ENCODE results near the gene TMA7B. TPM values are rescaled to one million over a fixed set of nuclear protein-coding genes. Genes with fewer than 3 reads are reported as not detected.
A peak's percentile ranks its signal among the peaks of the same experiment; 100 is the strongest.

TMA7B gene
- total RNA-seq, 1 experiment from 2014 or later, result not detected

GRCh38 chr22:39953101-39953500, 7.1 kb upstream of the TMA7B start:
- Histone ChIP-seq H3K4me3 (ENCODE audit: low read length) (no peak overlapping the region), H3K9me3 (ENCODE audit: low read length) (no peaks in the 10 kb centered on the region), H3K27ac (ENCODE audit: low read length) (no peak overlapping the region), H2AFZ (ENCODE audit: low read length) (no peak overlapping the region), H3K36me3 (ENCODE audit: low read depth, low read length) (no peaks in the 10 kb centered on the region), H3K4me1 (ENCODE audit: insufficient read depth, low read length) (no peaks in the 10 kb centered on the region), H3K27me3 (ENCODE audit: low read length) (no peaks in the 10 kb centered on the region), H3F3A (ENCODE audit: low read length, unreplicated experiment) (no peaks in the 10 kb centered on the region), H3K79me2 (ENCODE audit: low read length) (no peaks in the 10 kb centered on the region), H3K9ac (ENCODE audit: low read length) (no peak overlapping the region), H4K20me1 (ENCODE audit: low read length) (no peaks in the 10 kb centered on the region), H3K9me2 (replicated peaks; ENCODE audit: low read length) (no peaks in the 10 kb centered on the region), H3K4me2 (ENCODE audit: low read length) (no peak overlapping the region)
- POLR2A ChIA-PET (ENCODE audit: unreplicated experiment), result no interaction called here
- CTCF ChIA-PET, result no interaction called here
- BruUV-seq (replicated peaks), result no TSS peak
- intact Hi-C loops (cut with micrococcal nuclease), result no loop called here
- TF ChIP-seq EZH2 (IDR thresholded peaks at IDR 0.05; ENCODE audit: low read length, unreplicated experiment) (no peak), EZH2phosphoT487 (IDR thresholded peaks at IDR 0.05; ENCODE audit: borderline replicate concordance, low read length) (no peak)
- TF ChIP-seq, protein P1, sequence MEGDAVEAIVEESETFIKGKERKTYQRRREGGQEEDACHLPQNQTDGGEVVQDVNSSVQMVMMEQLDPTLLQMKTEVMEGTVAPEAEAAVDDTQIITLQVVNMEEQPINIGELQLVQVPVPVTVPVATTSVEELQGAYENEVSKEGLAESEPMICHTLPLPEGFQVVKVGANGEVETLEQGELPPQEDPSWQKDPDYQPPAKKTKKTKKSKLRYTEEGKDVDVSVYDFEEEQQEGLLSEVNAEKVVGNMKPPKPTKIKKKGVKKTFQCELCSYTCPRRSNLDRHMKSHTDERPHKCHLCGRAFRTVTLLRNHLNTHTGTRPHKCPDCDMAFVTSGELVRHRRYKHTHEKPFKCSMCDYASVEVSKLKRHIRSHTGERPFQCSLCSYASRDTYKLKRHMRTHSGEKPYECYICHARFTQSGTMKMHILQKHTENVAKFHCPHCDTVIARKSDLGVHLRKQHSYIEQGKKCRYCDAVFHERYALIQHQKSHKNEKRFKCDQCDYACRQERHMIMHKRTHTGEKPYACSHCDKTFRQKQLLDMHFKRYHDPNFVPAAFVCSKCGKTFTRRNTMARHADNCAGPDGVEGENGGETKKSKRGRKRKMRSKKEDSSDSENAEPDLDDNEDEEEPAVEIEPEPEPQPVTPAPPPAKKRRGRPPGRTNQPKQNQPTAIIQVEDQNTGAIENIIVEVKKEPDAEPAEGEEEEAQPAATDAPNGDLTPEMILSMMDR (conservative IDR thresholded peaks at IDR 0.05; ENCODE audit: low read depth, low read length), result no peak
- no peak for DNase-seq
- ATAC-seq, result no peak

- Histone ChIP-seq H3K4me2 (ENCODE audit: low read length) (no peak overlapping the region), H3K9me2 (replicated peaks; ENCODE audit: low read length) (no peaks in the 10 kb centered on the region), H3K9ac (ENCODE audit: low read length) (no peak overlapping the region), H3F3A (ENCODE audit: low read length, unreplicated experiment) (no peaks in the 10 kb centered on the region), H2AFZ (ENCODE audit: low read length) (no peak overlapping the region), H3K4me3 (ENCODE audit: low read length) (no peak overlapping the region), H3K9me3 (ENCODE audit: low read length) (no peaks in the 10 kb centered on the region), H4K20me1 (ENCODE audit: low read length) (no peaks in the 10 kb centered on the region), H3K4me1 (ENCODE audit: insufficient read depth, low read length) (peaks cover 3% of the 10 kb centered on the region; the same call in 1 of the 2 replicates), H3K79me2 (ENCODE audit: low read length) (no peaks in the 10 kb centered on the region), H3K27me3 (ENCODE audit: low read length) (no peaks in the 10 kb centered on the region), H3K36me3 (ENCODE audit: low read depth, low read length) (no peaks in the 10 kb centered on the region), H3K27ac (ENCODE audit: low read length) (no peak overlapping the region)
- peak; percentile 24 for DNase-seq
- intact Hi-C loops (cut with micrococcal nuclease), result no loop called here
- POLR2A ChIA-PET (ENCODE audit: unreplicated experiment), result no interaction called here
- no TSS peak for BruUV-seq (replicated peaks)
- CTCF ChIA-PET, result no interaction called here
- TF ChIP-seq, protein P1 (conservative IDR thresholded peaks at IDR 0.05; ENCODE audit: low read depth, low read length), result no peak
- no peak for TF ChIP-seq EZH2phosphoT487 (IDR thresholded peaks at IDR 0.05; ENCODE audit: borderline replicate concordance, low read length)
- no peak for TF ChIP-seq EZH2 (IDR thresholded peaks at IDR 0.05; ENCODE audit: low read length, unreplicated experiment)
- no peak for ATAC-seq
These were observed 5.6 kb upstream of the TMA7B start for GRCh38 chr22:39954584-39955055.

GRCh38 chr22:39955675-39956074, 4.5 kb upstream of the TMA7B start:
- Histone ChIP-seq H3K79me2 (ENCODE audit: low read length) (no peaks in the 10 kb centered on the region), H3K9me3 (ENCODE audit: low read length) (no peaks in the 10 kb centered on the region), H3K36me3 (ENCODE audit: low read depth, low read length) (no peaks in the 10 kb centered on the region), H3K27me3 (ENCODE audit: low read length) (no peaks in the 10 kb centered on the region), H3K9me2 (replicated peaks; ENCODE audit: low read length) (no peaks in the 10 kb centered on the region), H3K9ac (ENCODE audit: low read length) (no peak overlapping the region), H4K20me1 (ENCODE audit: low read length) (no peaks in the 10 kb centered on the region), H3K4me3 (ENCODE audit: low read length) (no peak overlapping the region), H3K4me2 (ENCODE audit: low read length) (no peak overlapping the region), H3F3A (ENCODE audit: low read length, unreplicated experiment) (no peaks in the 10 kb centered on the region), H2AFZ (ENCODE audit: low read length) (no peak overlapping the region), H3K4me1 (ENCODE audit: insufficient read depth, low read length) (peaks cover 13% of the 10 kb centered on the region), H3K27ac (ENCODE audit: low read length) (no peak overlapping the region)
- intact Hi-C loops (cut with micrococcal nuclease), result no loop called here
- no peak for ATAC-seq
- ChIA-PET POLR2A (ENCODE audit: unreplicated experiment) (no interaction called here), CTCF (no interaction called here)
- TF ChIP-seq EZH2 (IDR thresholded peaks at IDR 0.05; ENCODE audit: low read length, unreplicated experiment) (no peak), EZH2phosphoT487 (IDR thresholded peaks at IDR 0.05; ENCODE audit: borderline replicate concordance, low read length) (no peak)
- TF ChIP-seq, protein P1 (conservative IDR thresholded peaks at IDR 0.05; ENCODE audit: low read depth, low read length), result no peak
- no peak for DNase-seq
- no TSS peak for BruUV-seq (replicated peaks)
